Psoas muscle (tissue), 8 donors: Measurements from ENCODE around the gene TAF8. TPM values are rescaled to one million over a fixed set of nuclear protein-coding genes. Genes with fewer than 3 reads are reported as not detected.

ENCODE experiments used
- ATAC-seq, 4 donors: fragments of 200-7000 bp; cut with Tn5 transposase; one replicate each; pipeline ENCODE4 v1.9.1; 2020; ENCODE audit warnings: moderate library complexity in 3 of 4, mild to moderate bottlenecking in 2 of 4
- DNase-seq, 2 donors: peaks; one replicate each; pipeline ENCODE4 v3.0.0-alpha.2; 2020
- H3K27ac ChIP-seq: fragments of 200-600 bp; one replicate; pipeline ENCODE4 v1.8.0; 2022
- H3K27me3 ChIP-seq, 3 donors: fragments of 200-600 bp in 1 of 3; one replicate each; pipeline versions ENCODE4 v1.6.1 to v1.8.0; 2013 to 2022; ENCODE audit warnings: low read length in 2 of 3, mild to moderate bottlenecking in 2 of 3, moderate library complexity in 1 of 3; ENCODE audit not compliant: insufficient read depth in 3 of 3
- H3K36me3 ChIP-seq, 2 donors: fragments of 200-600 bp in 1 of 2; one replicate each; pipeline versions ENCODE4 v1.6.1 to v1.8.0; 2013 to 2022; ENCODE audit warnings: low read depth in 1 of 2, mild to moderate bottlenecking in 1 of 2, moderate library complexity in 1 of 2; ENCODE audit not compliant: insufficient read depth in 1 of 2
- H3K4me1 ChIP-seq: fragments of 200-600 bp; one replicate; pipeline ENCODE4 v1.8.0; 2022
- H3K4me3 ChIP-seq: fragments of 200-600 bp; one replicate; pipeline ENCODE4 v1.8.0; 2022; ENCODE audit warnings: mild to moderate bottlenecking
- H3K9me3 ChIP-seq: fragments of 200-600 bp; one replicate; pipeline ENCODE4 v1.8.0; 2022
- CTCF ChIP-seq: fragments of 200-600 bp; IDR thresholded peaks from one replicate; pipeline ENCODE4 v1.8.0; 2022; ENCODE audit warnings: antibody characterized with exemption
- WGBS, 3 donors: extraction: QIAGEN DNeasy Blood & Tissue Kit; methylation state at CpG; one replicate each; pipeline versions ENCODE4 v1.1.6 to v1.1.7; 2013; 5-methylcytosine and 5-hydroxymethylcytosine counted together
- intact Hi-C, 2 donors: fragments of 100-400 bp; cut with DNase I; formaldehyde crosslinking; loops; one replicate each; pipeline versions ENCODE4 v1.11.0 to v1.14.2; 2022
- polyA plus RNA-seq, 3 donors: library from polyadenylated mRNA; stranded (reverse); fragments of 200-250 nt; gene quantifications; one replicate each; pipeline ENCODE4 v1.2.3, GENCODE V29; 2013
- total RNA-seq, 4 donors: library from RNA; stranded (reverse); fragmentation: NEBNext Ultra II Directional in 2 of 4; extraction: Animal tissue kit (Norgen Biotek cat#: 25700) in 2 of 4; gene quantifications; one replicate each; pipeline versions ENCODE4 v1.2.1 to v1.2.4, GENCODE V29; 2021 to 2023
- donor health status: healthy with polysubstance abuse.
- donor health status: DM: no; HTN: no; CAD: no; lungs with moderate emphysema.
- donor health status: Bipolar disorder and iron deficiency.
- donor health status: healthy.
- donor health status: DM: yes; HTN: yes; CAD: no.
- donor health status: DM: no; HTN: no; CAD: no.
- donor health status: DM: no; HTN: no; CAD: no.
- donor health status: DM: yes; HTN: yes; CAD: no.

The TAF8 gene
- total and polyA plus RNA-seq, 7 donors: 11.2 to 23.9 (median 17.9) TPM

GRCh38 chr6:42135161-42135560, 84.8 kb downstream of the TAF8 start:
- H3K4me1 ChIP-seq: no peaks in the 10 kb centered on the region
- no peak for TF ChIP-seq CTCF
- no peaks in the 10 kb centered on the region for H3K36me3 ChIP-seq
- DNase-seq (no peak), ATAC-seq (no peak)
- no peak overlapping the region for H3K27ac ChIP-seq
- 77 to 79% (median 79%) methylated on average over 11 to 12 of the region's 12 CpGs for WGBS, 3 donors
- intact Hi-C loops: no loop called here
- peaks cover 0 to 3% (median 0%) of the 10 kb centered on the region in 3 donors for H3K27me3 ChIP-seq
- no peak overlapping the region for H3K4me3 ChIP-seq
- H3K9me3 ChIP-seq: no peaks in the 10 kb centered on the region

GRCh38 chr6:42135722-42136121, 85.4 kb downstream of the TAF8 start:
- ATAC-seq: no peak
- WGBS, 3 donors: 77 to 82% (median 77%) methylated on average over 2 of the region's 2 CpGs
- intact Hi-C loops: no loop called here

DNA sequence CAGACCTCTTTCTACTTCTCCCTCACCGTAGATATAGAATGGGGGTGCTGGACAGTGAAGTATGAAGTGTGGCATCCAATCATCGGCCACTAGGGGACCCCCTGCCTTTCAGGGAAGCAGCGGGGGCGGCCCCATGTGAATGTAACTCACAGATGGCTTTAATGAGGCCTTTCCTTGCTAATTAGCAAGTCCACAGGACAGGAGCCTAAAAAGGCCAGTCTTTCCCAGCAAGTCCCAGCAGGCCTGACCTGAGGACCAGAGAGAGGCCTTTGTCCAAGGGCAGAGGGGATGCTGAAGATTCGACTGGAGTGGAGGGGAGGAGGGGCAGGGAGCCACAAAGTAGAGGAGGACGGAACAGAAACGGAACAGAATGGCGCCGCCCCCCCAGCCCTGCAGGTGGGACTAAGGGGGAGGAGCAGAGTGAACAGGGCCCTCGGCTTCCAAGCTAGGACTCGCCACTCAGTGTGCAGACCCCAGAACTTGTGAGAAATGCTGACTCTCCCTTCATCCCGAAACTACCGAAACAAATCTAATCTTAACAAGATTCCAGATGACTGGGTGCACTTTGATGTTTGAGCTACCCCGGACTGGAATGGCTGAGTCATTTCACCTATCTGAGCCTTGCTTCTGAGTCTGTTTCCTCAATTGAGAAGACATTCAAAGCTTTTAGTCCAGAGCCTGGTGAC, 86.3 kb downstream of the TAF8 start:
- ATAC-seq: no peak
- no peak for TF ChIP-seq CTCF

More at GRCh38 chr6:42135722-42136121, 85.4 kb downstream of the TAF8 start:
- Histone ChIP-seq H3K36me3 (no peaks in the 10 kb centered on the region), H3K27ac (no peak overlapping the region), H3K4me1 (no peaks in the 10 kb centered on the region), H3K9me3 (no peaks in the 10 kb centered on the region), H3K27me3 (peaks cover 0 to 7% (median 0%) of the 10 kb centered on the region in 3 donors), H3K4me3 (no peak overlapping the region)
- no peak for DNase-seq
- no peak for TF ChIP-seq CTCF

More for the DNA sequence above, 86.3 kb downstream of the TAF8 start:
- no peaks in the 10 kb centered on the region for H3K4me1 ChIP-seq
- no peaks in the 10 kb centered on the region for H3K36me3 ChIP-seq
- WGBS, 3 donors: 57 to 63% (median 62%) methylated on average over 14 of the region's 14 CpGs
- intact Hi-C loops: no loop called here
- DNase-seq: no peak
- peaks cover 0 to 16% (median 0%) of the 10 kb centered on the region in 3 donors for H3K27me3 ChIP-seq
- H3K4me3 ChIP-seq: no peak overlapping the region
- no peak overlapping the region for H3K27ac ChIP-seq
- H3K9me3 ChIP-seq: no peaks in the 10 kb centered on the region

Other genes with a start within 250 kb of the TAF8 start
- gene USP49, start 155.1 kb upstream of the TAF8 start, total RNA-seq: 1 to 10 TPM in 3 of 4 donors, under 1 TPM in 1; 0.75 to 1.6 (median 1.3) TPM
- under 1 TPM; 0.38 to 0.84 (median 0.66) TPM for gene USP49, start 155.1 kb upstream of the TAF8 start, polyA plus RNA-seq
- gene MED20, start 129.4 kb upstream of the TAF8 start, total RNA-seq: 10 to 100 TPM; 12.9 to 19.6 (median 15.0) TPM
- 10 to 100 TPM in 2 of 3 donors, 1 to 10 TPM in 1; 9.2 to 28.1 (median 18.5) TPM for gene MED20, start 129.4 kb upstream of the TAF8 start, polyA plus RNA-seq
- 10 to 100 TPM; 20.3 to 47.5 (median 35.2) TPM for gene BYSL, start 129.0 kb upstream of the TAF8 start, total RNA-seq
- 10 to 100 TPM; 29.0 to 55.5 (median 30.1) TPM for gene BYSL, start 129.0 kb upstream of the TAF8 start, polyA plus RNA-seq
- gene CCND3, start 108.7 kb upstream of the TAF8 start, total RNA-seq: 10 to 100 TPM in 3 of 4 donors, 1 to 10 TPM in 1; 9.2 to 19.9 (median 16.7) TPM
- gene CCND3, start 108.7 kb upstream of the TAF8 start, polyA plus RNA-seq: 10 to 100 TPM; 20.3 to 29.1 (median 20.5) TPM
- under 1 TPM; 0.11 to 0.34 (median 0.20) TPM for gene C6orf132, start 92.1 kb downstream of the TAF8 start, total RNA-seq
- under 1 TPM; 0.08 to 0.13 (median 0.09) TPM for gene C6orf132, start 92.1 kb downstream of the TAF8 start, polyA plus RNA-seq
- gene GUCA1A, start 122.8 kb downstream of the TAF8 start, total RNA-seq: not detected
- not detected for gene GUCA1A, start 122.8 kb downstream of the TAF8 start, polyA plus RNA-seq
- gene GUCA1B, start 144.4 kb downstream of the TAF8 start, total RNA-seq: 1 to 10 TPM; 1.1 to 3.4 (median 1.9) TPM
- under 1 TPM; 0.26 to 0.79 (median 0.34) TPM for gene GUCA1B, start 144.4 kb downstream of the TAF8 start, polyA plus RNA-seq
- gene MRPS10, start 167.3 kb downstream of the TAF8 start, total RNA-seq: 10 to 100 TPM; 40.3 to 57.4 (median 53.1) TPM
- 100 to 1,000 TPM in 1 of 3 donors, 10 to 100 TPM in 2; 48.5 to 110 (median 59.0) TPM for gene MRPS10, start 167.3 kb downstream of the TAF8 start, polyA plus RNA-seq